GM23338 (cell line): Measurements from ENCODE around the gene FATE1.
"Not testable (repeated sequence)": the region's sequence is repeated elsewhere in the genome, so short reads cannot be mapped to it uniquely, and the experiment has no call there.

ENCODE experiments used
- CREB1 ChIP-seq: fragments of 250-450 bp; sonication (Bioruptor Pico); IDR thresholded peaks from 2 replicates; pipeline ENCODE4 v1.5.0; 2020; ENCODE audit warnings: low read depth, mild to moderate bottlenecking, moderate library complexity
- EZH2 ChIP-seq: fragments of 200-600 bp; sonication (generic); IDR thresholded peaks from one replicate; pipeline ENCODE4 v1.8.0; 2017; ENCODE audit warnings: antibody characterized with exemption, mild to moderate bottlenecking, low read depth; ENCODE audit not compliant: unreplicated experiment
- EZH2phosphoT487 ChIP-seq: fragments of 200-600 bp; sonication (generic); IDR thresholded peaks from one replicate; pipeline ENCODE4 v1.8.1; 2018; ENCODE audit warnings: antibody characterized with exemption; ENCODE audit not compliant: unreplicated experiment
- JUNB ChIP-seq: IDR thresholded peaks from one replicate; pipeline ENCODE4 v1.6.1; 2016; ENCODE audit warnings: antibody characterized with exemption; ENCODE audit not compliant: unreplicated experiment
- NANOG ChIP-seq: IDR thresholded peaks from 2 replicates; pipeline ENCODE4 v1.6.1; 2016; ENCODE audit warnings: antibody characterized with exemption, borderline replicate concordance
- POLR2AphosphoS5 ChIP-seq: IDR thresholded peaks from 2 replicates; pipeline ENCODE4 v1.6.1; 2016; ENCODE audit warnings: antibody characterized with exemption, low read depth
- ZNF114 ChIP-seq: fragments of 250-450 bp; sonication (Bioruptor Pico); IDR thresholded peaks from 2 replicates; pipeline ENCODE4 v1.5.0; 2020; ENCODE audit warnings: mild to moderate bottlenecking, moderate library complexity
- TF ChIP-seq, protein P1 (sequence below), 2 experiments: fragments of 200-600 bp in 1 of 2; sonication (generic) in 1 of 2; conservative IDR thresholded peaks; 2 replicates each; pipeline versions ENCODE4 v1.5.1 to v1.6.1; 2016 to 2017; ENCODE audit warnings: antibody characterized with exemption in 2 of 2, low read depth in 2 of 2, mild to moderate bottlenecking in 2 of 2, moderate library complexity in 1 of 2
- TF ChIP-seq, protein P2 (sequence below): IDR thresholded peaks from one replicate; pipeline ENCODE4 v1.6.1; 2018; ENCODE audit warnings: antibody characterized with exemption; ENCODE audit not compliant: unreplicated experiment
- TF ChIP-seq, protein P3 (sequence below): IDR thresholded peaks from 2 replicates; pipeline ENCODE4 v1.6.1; 2016; ENCODE audit warnings: antibody characterized with exemption

DNA sequence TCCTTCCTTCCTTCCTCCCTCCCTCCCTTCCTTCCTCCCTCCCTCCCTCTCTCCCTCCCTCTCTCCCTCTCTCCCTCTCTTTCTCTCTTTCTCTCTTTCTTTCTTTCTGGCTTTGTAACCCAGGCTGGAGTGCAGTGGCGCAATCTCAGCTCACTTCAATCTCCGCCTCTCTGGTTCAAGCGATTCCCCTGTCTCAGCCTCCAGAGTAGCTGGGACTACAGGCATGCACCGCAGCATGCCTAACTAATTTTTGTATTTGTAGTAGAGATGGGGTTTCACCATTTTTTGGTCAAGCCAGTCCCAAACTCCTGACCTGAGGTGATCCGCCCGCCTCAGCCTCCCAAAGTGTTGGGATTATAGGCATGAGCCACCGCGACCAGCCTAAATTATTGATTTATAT, 18.8 kb upstream of the FATE1 start:
- TF ChIP-seq, protein P1, sequence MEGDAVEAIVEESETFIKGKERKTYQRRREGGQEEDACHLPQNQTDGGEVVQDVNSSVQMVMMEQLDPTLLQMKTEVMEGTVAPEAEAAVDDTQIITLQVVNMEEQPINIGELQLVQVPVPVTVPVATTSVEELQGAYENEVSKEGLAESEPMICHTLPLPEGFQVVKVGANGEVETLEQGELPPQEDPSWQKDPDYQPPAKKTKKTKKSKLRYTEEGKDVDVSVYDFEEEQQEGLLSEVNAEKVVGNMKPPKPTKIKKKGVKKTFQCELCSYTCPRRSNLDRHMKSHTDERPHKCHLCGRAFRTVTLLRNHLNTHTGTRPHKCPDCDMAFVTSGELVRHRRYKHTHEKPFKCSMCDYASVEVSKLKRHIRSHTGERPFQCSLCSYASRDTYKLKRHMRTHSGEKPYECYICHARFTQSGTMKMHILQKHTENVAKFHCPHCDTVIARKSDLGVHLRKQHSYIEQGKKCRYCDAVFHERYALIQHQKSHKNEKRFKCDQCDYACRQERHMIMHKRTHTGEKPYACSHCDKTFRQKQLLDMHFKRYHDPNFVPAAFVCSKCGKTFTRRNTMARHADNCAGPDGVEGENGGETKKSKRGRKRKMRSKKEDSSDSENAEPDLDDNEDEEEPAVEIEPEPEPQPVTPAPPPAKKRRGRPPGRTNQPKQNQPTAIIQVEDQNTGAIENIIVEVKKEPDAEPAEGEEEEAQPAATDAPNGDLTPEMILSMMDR (conservative IDR thresholded peaks at IDR 0.05; ENCODE audit: low read depth in 2 of 2): not testable (repeated sequence)
- TF ChIP-seq, protein P2, sequence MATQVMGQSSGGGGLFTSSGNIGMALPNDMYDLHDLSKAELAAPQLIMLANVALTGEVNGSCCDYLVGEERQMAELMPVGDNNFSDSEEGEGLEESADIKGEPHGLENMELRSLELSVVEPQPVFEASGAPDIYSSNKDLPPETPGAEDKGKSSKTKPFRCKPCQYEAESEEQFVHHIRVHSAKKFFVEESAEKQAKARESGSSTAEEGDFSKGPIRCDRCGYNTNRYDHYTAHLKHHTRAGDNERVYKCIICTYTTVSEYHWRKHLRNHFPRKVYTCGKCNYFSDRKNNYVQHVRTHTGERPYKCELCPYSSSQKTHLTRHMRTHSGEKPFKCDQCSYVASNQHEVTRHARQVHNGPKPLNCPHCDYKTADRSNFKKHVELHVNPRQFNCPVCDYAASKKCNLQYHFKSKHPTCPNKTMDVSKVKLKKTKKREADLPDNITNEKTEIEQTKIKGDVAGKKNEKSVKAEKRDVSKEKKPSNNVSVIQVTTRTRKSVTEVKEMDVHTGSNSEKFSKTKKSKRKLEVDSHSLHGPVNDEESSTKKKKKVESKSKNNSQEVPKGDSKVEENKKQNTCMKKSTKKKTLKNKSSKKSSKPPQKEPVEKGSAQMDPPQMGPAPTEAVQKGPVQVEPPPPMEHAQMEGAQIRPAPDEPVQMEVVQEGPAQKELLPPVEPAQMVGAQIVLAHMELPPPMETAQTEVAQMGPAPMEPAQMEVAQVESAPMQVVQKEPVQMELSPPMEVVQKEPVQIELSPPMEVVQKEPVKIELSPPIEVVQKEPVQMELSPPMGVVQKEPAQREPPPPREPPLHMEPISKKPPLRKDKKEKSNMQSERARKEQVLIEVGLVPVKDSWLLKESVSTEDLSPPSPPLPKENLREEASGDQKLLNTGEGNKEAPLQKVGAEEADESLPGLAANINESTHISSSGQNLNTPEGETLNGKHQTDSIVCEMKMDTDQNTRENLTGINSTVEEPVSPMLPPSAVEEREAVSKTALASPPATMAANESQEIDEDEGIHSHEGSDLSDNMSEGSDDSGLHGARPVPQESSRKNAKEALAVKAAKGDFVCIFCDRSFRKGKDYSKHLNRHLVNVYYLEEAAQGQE: not testable (repeated sequence)
- TF ChIP-seq EZH2; POLR2AphosphoS5; CREB1 (CRISPR knock-in tag); EZH2phosphoT487; NANOG; JUNB; ZNF114: not testable (repeated sequence)
- TF ChIP-seq, protein P3, sequence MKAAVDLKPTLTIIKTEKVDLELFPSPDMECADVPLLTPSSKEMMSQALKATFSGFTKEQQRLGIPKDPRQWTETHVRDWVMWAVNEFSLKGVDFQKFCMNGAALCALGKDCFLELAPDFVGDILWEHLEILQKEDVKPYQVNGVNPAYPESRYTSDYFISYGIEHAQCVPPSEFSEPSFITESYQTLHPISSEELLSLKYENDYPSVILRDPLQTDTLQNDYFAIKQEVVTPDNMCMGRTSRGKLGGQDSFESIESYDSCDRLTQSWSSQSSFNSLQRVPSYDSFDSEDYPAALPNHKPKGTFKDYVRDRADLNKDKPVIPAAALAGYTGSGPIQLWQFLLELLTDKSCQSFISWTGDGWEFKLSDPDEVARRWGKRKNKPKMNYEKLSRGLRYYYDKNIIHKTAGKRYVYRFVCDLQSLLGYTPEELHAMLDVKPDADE: not testable (repeated sequence)
